Tibial nerve (tissue), 4 donors: ENCODE data around the gene CRYZL1.

ENCODE experiments used
- CTCF ChIP-seq, 5 experiments: fragments of 200-600 bp in 3 of 5; fragments of 450-650 bp in 2 of 5; sonication (generic) in 3 of 5; IDR thresholded peaks; one replicate each; pipeline ENCODE4 v1.5.1; 2016 to 2019; ENCODE audit warnings: antibody characterized with exemption in 5 of 5, mild to moderate bottlenecking in 3 of 5, moderate library complexity in 2 of 5
- EP300 ChIP-seq, 2 donors: sonication (generic); formaldehyde crosslinking; IDR thresholded peaks; one replicate each; pipeline ENCODE4 v1.6.1; 2017; ENCODE audit warnings: antibody characterized with exemption in 2 of 2, mild to moderate bottlenecking in 1 of 2
- POLR2A ChIP-seq, 2 donors: fragments of 450-650 bp; IDR thresholded peaks; one replicate each; pipeline ENCODE4 v1.6.1; 2017; ENCODE audit warnings: antibody characterized with exemption in 2 of 2, mild to moderate bottlenecking in 2 of 2, moderate library complexity in 2 of 2

- TF ChIP-seq CTCF (IDR thresholded peaks at IDR 0.05) = no peak
- TF ChIP-seq EP300 (IDR thresholded peaks at IDR 0.05) = no peak
- no peak for TF ChIP-seq POLR2A (IDR thresholded peaks at IDR 0.05)
Observed at GRCh38 chr21:33668620-33669019, 27.1 kb upstream of the CRYZL1 start.
